Measurements from ENCODE around the gene SLC27A5. TPM values are rescaled to one million over a fixed set of nuclear protein-coding genes. Genes with fewer than 3 reads are reported as not detected.

SLC27A5 gene, protein sequence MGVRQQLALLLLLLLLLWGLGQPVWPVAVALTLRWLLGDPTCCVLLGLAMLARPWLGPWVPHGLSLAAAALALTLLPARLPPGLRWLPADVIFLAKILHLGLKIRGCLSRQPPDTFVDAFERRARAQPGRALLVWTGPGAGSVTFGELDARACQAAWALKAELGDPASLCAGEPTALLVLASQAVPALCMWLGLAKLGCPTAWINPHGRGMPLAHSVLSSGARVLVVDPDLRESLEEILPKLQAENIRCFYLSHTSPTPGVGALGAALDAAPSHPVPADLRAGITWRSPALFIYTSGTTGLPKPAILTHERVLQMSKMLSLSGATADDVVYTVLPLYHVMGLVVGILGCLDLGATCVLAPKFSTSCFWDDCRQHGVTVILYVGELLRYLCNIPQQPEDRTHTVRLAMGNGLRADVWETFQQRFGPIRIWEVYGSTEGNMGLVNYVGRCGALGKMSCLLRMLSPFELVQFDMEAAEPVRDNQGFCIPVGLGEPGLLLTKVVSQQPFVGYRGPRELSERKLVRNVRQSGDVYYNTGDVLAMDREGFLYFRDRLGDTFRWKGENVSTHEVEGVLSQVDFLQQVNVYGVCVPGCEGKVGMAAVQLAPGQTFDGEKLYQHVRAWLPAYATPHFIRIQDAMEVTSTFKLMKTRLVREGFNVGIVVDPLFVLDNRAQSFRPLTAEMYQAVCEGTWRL
- 30.2 and 36.7 TPM in 2 replicates for polyA plus RNA-seq (2011; rRNA removed)
- 73.3 and 84.5 TPM in 2 replicates for polyA plus RNA-seq (2012; cell fraction: cytosol; rRNA removed)
- 45.0 and 48.2 TPM in 2 replicates for polyA plus RNA-seq (2012; cell fraction: nucleus; rRNA removed)
- polyA plus RNA-seq (2017; fragmentation: RNase III; extraction: RNeasy Plus Mini Kit Qiagen cat#74134 plus additional on column Dnase treatment), result 36.7 to 40.4 TPM (median 37.8 TPM) in 3 replicates
- polyA minus RNA-seq (2011; rRNA and poly(A)+ RNA removed), result 18.7 and 27.9 TPM in 2 replicates

DNA sequence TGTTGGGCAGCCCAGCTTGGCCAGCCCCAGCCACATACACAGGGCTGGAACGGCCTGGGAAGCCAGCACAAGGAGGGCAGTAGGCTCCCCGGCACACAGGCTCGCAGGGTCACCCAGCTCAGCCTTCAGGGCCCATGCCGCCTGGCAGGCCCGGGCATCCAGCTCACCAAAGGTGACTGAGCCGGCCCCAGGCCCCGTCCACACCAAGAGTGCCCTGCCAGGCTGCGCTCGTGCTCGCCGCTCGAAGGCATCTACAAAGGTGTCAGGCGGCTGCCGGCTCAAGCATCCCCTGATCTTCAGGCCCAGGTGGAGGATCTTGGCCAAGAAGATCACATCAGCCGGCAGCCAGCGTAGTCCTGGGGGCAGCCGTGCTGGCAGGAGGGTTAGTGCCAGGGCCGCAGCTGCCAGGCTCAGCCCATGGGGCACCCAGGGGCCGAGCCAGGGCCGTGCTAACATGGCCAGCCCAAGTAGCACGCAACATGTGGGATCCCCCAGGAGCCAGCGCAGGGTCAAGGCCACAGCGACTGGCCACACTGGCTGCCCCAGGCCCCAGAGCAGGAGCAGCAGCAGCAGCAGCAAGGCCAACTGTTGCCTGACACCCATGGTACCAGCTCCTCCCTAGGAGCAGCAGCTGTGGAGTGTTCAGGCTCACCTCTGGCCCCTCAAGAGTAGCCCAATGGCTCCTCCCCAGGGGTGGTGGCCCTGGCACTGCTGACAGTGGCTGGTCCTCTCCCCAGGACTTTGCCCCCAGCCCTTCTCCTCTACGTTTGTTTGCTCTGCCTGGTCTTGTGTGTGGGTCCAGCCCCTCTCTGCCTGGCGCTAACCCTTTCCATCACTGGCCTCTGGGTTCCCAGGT lies at the start of gene SLC27A5:
TSS of gene SLC27A5 (minus strand) at position 640 of the 856 bp plus-strand sequence. CDS start at position 603, 37 bp downstream.
- peak; percentile 10 to 15; a peak in 3 of 6 replicates for ATAC-seq
- FAIRE-seq, result no peak
- H3K4me3 ChIP-seq, result no peak within 1 kb of the TSS
- WGBS (ENCODE audit: missing lambda C conversion rate), result 89% methylated on average over 19 of the region's 25 CpGs
- no peak within 1 kb of the TSS for H3K27ac ChIP-seq
- ChIA-PET CTCF (interaction anchor here (1.0 to 10.5 kb wide), 6 partner anchors 8 to 43 kb away, joined by 3 to 113 read pairs (median 4); partner anchors contain the start of genes CHMP2A, ZBTB45 and ZNF446), POLR2A (interaction anchor here (1.0 to 1.8 kb wide), 3 partner anchors 8 to 64 kb away, joined by 3 to 9 read pairs (median 3); partner anchors contain the start of genes TRIM28 and ZBTB45)
- no peak for DNase-seq (ENCODE audit: low read depth in 1 of 2, low spot score in 1 of 2)
- H3K9me3 ChIP-seq, result no peaks in the 10 kb centered on the region
- H3K4me2 ChIP-seq, result no peak within 1 kb of the TSS
- H3K4me1 ChIP-seq, result peaks cover 5% of the 10 kb centered on the region; the same call in 1 of the 3 replicates
- no peak for TF ChIP-seq PHF8 (IDR thresholded peaks at IDR 0.05; ENCODE audit: borderline replicate concordance, low read depth)
- TF ChIP-seq, protein P1, sequence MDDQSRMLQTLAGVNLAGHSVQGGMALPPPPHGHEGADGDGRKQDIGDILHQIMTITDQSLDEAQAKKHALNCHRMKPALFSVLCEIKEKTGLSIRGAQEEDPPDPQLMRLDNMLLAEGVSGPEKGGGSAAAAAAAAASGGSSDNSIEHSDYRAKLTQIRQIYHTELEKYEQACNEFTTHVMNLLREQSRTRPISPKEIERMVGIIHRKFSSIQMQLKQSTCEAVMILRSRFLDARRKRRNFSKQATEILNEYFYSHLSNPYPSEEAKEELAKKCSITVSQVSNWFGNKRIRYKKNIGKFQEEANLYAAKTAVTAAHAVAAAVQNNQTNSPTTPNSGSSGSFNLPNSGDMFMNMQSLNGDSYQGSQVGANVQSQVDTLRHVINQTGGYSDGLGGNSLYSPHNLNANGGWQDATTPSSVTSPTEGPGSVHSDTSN (IDR thresholded peaks at IDR 0.05), result peak; percentile 12; the same call in 1 of the 2 replicates
- no peak for TF ChIP-seq KDM1A (IDR thresholded peaks at IDR 0.05; ENCODE audit: low read depth)
- TF ChIP-seq, protein P2, sequence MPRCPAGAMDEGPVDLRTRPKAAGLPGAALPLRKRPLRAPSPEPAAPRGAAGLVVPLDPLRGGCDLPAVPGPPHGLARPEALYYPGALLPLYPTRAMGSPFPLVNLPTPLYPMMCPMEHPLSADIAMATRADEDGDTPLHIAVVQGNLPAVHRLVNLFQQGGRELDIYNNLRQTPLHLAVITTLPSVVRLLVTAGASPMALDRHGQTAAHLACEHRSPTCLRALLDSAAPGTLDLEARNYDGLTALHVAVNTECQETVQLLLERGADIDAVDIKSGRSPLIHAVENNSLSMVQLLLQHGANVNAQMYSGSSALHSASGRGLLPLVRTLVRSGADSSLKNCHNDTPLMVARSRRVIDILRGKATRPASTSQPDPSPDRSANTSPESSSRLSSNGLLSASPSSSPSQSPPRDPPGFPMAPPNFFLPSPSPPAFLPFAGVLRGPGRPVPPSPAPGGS (IDR thresholded peaks at IDR 0.05), result no peak

DNA sequence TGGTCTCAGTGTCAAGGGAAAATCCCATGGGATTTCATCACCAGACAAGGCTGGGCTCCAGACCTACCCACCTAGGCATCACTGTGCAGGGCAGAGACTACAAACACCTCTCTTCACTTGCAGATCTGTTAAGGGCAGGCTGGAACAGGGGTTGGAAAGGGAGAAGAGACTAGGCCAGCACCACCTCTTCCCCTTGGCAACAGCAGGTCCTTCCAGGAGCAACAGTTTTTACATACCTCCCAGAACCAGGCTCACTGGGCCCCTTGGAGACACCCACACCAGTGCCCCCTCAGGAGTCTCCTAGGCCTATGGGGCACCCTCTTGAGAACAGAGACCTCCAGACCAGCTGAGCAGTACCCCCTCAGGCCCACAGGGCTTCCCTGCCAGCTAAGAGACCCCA lies 49.1 kb upstream of the SLC27A5 start:
- DNase-seq (ENCODE audit: low read depth in 1 of 2, low spot score in 1 of 2) (no peak), FAIRE-seq (no peak), ATAC-seq (no peak)
- Histone ChIP-seq H3K4me2 (no peak overlapping the region; the same call in 2 of the 3 replicates), H3K9me3 (no peaks in the 10 kb centered on the region), H3K4me3 (no peak overlapping the region), H3K27ac (no peak overlapping the region), H3K4me1 (peaks cover 25% of the 10 kb centered on the region)
- ChIA-PET CTCF (interaction anchor here (1.1 to 4.0 kb wide), 3 partner anchors 11 to 41 kb away, joined by 3 to 28 read pairs (median 8); partner anchors contain the start of gene ZBTB45), POLR2A (interaction anchor here (0.9 to 1.6 kb wide), 2 partner anchors 17 to 47 kb away, joined by 4 read pairs; partner anchors contain the start of gene TRIM28)
- no peak for TF ChIP-seq CBX2 (IDR thresholded peaks at IDR 0.05; ENCODE audit: borderline replicate concordance, low read depth)
- TF ChIP-seq RAD21 (conservative IDR thresholded peaks at IDR 0.05 in 1 of 2, IDR thresholded peaks at IDR 0.05 in 1 of 2), result no peak
- TF ChIP-seq, protein P3, sequence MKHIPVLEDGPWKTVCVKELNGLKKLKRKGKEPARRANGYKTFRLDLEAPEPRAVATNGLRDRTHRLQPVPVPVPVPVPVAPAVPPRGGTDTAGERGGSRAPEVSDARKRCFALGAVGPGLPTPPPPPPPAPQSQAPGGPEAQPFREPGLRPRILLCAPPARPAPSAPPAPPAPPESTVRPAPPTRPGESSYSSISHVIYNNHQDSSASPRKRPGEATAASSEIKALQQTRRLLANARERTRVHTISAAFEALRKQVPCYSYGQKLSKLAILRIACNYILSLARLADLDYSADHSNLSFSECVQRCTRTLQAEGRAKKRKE (CRISPR knock-in tag; IDR thresholded peaks at IDR 0.05; ENCODE audit: low read depth), result no peak
- TF ChIP-seq ZSCAN20 (CRISPR knock-in tag; IDR thresholded peaks at IDR 0.05), result no peak
- no peak for TF ChIP-seq ZC3H11A (IDR thresholded peaks at IDR 0.05)
- TF ChIP-seq, protein P4, sequence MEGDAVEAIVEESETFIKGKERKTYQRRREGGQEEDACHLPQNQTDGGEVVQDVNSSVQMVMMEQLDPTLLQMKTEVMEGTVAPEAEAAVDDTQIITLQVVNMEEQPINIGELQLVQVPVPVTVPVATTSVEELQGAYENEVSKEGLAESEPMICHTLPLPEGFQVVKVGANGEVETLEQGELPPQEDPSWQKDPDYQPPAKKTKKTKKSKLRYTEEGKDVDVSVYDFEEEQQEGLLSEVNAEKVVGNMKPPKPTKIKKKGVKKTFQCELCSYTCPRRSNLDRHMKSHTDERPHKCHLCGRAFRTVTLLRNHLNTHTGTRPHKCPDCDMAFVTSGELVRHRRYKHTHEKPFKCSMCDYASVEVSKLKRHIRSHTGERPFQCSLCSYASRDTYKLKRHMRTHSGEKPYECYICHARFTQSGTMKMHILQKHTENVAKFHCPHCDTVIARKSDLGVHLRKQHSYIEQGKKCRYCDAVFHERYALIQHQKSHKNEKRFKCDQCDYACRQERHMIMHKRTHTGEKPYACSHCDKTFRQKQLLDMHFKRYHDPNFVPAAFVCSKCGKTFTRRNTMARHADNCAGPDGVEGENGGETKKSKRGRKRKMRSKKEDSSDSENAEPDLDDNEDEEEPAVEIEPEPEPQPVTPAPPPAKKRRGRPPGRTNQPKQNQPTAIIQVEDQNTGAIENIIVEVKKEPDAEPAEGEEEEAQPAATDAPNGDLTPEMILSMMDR (IDR thresholded peaks at IDR 0.05), result no peak
- TF ChIP-seq, protein P5, sequence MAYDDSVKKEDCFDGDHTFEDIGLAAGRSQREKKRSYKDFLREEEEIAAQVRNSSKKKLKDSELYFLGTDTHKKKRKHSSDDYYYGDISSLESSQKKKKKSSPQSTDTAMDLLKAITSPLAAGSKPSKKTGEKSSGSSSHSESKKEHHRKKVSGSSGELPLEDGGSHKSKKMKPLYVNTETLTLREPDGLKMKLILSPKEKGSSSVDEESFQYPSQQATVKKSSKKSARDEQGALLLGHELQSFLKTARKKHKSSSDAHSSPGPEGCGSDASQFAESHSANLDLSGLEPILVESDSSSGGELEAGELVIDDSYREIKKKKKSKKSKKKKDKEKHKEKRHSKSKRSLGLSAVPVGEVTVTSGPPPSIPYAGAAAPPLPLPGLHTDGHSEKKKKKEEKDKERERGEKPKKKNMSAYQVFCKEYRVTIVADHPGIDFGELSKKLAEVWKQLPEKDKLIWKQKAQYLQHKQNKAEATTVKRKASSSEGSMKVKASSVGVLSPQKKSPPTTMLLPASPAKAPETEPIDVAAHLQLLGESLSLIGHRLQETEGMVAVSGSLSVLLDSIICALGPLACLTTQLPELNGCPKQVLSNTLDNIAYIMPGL (CRISPR knock-in tag; IDR thresholded peaks at IDR 0.05; ENCODE audit: borderline replicate concordance), result no peak
- TF ChIP-seq, protein P1 (IDR thresholded peaks at IDR 0.05), result no peak
- TF ChIP-seq POLR2AphosphoS2 (conservative IDR thresholded peaks at IDR 0.05; ENCODE audit: low read length), result no peak
- no peak for TF ChIP-seq TFCP2L1 (CRISPR knock-in tag; IDR thresholded peaks at IDR 0.05)
- TF ChIP-seq JUNB (IDR thresholded peaks at IDR 0.05), result no peak
- TF ChIP-seq MAZ (IDR thresholded peaks at IDR 0.05; ENCODE audit: borderline replicate concordance, low read depth, low read length), result no peak

Measured in A549 (cell line).